TTC549 (cell line): Measurements from ENCODE around the gene INHA.

Source experiments
- FAIRE-seq: peaks from 2 replicates; lab custom pipeline; 2012; peaks lifted over from hg19 to GRCh38; lab: Jason Lieb, UNC

The INHA gene

DNA sequence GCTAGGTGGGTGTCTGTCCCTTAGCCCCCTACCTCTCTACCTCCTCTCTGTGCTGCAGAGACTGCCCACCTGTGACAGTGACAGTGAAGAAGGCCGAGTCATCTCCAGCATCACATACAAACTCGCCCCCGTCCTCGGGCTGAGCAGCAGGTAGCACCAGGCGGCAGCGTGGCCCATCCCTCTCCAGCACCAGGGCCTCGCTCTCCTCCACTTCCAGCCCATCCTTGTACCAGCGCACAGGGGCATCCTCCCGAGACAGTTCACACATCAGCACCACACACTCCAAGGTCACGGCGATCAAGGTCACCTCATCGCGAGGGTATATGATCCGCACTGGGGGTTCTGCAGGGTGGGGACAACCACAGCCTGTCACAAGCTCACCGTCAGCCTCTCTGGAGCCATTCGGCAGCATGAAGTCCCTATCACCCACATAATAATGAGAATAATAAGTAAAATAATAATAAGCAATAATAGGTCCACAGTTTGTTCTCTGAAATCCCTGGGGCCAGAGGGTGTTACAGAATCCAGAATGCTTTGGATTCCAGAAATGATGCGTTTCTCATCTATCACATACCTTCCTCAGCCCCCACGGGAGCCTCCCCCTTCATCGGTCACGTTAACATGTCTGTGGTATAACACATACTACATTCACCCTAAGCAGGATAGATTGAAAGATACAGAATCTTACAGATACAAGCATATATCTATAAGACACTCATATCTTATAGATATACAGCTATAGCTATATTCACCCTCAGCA, 12.8 kb upstream of the INHA start:
- FAIRE-seq, result no peak

DNA sequence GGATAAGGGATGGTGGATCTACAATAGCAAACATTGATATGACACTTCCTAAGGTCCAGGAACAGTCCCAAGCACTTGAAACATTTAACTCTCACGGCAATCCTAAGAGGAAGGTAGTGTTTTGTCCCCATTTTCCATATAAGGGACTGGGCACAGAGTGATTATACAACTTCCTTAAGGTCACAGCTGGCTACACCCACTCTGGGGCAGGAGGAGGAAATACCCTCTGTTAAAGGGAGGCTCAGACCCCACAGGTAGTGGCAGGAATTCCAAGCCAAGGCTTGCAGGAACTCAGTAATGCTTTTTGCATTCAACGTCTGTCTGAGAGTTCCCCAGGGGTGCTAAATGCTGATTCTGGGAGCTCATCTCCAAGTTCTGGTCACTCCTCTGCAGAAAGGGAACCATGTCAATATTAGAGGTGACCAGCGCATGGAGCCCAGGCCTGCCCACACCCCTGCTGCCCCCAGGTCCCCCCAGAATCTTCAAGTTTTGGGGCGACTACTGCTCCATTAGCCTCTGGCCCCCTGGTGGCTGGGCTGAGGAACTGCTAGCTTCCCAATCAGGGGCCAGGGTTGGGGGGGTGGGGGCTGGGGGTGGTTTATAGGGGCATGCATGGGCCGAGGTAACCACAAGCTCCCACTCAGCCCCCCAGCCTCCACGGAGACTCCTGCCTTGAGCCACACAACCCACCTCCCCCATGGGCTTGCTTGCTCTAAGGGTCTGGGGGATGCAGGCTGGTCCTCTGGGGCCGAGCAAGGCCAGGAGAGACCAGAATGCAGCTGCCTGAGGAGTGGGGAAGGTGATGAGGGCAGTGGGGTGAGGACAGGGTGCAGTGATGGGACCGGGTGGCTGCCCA, 11.8 kb upstream of the INHA start:
- FAIRE-seq, result no peak

DNA sequence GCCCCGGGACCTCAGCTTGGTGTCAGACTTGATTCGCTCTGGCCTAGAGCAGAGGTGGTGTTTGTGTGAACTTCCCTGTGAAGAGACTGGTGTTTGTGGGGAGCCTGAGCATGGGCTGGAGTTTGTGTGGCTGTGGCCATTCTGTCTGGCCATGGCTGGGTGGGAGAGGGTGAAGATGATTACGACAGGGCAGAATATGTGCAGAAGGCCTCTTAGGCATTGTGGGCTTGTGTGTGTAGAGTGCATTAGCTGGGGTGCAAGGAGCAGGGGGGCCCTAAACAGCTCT, 11.3 kb upstream of the INHA start:
- no peak for FAIRE-seq

DNA sequence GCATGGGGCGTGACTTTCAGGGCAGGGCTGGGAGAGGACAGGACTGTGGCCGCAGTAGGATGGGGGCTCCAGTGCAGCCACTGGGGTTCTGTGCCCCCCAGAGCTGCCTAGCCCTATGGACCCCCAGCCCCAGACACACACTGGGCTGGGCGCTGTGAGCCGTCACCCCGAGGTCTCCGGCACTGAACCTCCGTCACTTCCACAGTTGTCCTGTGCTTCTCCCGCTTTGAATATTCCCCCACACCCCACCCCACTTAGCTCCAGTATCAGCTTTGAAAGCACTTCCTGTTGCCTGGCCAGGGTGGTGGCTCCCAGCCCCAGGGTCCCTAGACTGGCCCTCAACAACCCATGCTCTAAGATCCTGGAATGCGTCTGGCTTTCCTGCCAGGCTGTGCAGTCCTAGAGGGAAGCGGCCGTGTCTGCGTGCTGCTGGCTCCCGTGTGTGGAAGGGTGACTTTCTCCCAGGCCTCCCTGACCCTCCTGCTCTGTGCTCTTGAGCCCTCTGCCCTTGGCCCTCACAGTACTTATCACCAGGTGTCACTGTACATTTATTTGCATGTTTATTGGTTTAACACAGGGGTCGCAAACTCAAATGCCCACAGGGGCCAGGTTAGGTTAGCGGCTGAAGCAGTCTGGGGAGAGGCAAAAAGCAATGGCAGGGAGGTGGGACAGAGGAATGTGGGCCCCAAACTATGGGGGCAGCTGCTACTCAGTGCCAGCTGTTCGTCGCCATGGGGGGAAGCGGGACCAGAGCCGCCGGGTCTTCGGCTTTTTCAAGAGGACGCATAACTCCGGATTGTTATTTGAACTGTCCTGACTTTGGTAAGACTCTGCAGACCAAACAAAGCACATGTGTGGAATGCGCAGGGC, 10.7 kb upstream of the INHA start:
- FAIRE-seq, result no peak

DNA sequence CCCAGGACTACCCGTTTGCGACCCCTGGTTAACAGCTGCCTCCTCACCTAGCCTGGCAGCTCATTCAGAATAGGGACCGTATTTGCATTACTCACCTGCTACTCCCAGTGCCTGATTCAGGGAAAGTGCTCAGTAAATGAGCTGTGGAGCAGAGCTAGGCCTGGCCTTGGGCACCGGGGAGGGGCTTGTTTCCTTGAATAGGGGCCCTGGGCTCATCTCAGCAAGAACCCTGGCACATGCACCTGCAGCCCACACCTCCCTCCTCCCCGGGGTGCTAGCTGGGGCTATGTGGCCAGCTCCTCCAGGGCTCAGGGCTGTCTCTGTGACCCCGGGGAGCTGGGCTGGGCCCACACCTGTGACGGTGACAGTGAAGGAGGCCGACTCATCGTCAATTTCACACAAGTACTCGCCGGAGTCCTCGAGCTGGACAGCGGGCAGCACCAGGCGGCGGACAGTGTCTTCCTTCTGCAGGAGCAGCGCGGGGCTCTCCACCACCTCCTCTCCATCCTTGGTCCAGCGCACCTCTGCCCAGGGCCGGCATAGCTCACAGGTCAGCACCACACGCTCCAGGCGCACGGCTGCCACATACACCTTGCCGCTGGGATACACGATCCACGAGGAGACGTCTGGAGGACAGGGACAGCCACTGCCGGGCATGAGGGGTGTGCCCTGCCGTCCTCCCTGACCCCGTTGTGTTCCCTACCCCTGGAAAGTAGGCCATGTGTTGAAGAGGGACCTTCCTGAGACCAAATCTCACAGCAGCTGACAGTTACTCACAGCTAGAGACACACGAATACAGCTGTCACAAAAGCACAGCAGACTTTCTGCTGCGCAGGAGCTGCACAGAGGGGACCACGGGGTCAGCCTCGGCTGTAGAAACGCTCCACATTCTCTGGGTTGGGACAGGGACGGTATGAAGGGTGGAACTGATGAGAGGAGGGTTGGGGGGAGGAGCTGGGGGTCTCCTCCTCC, 9.8 kb upstream of the INHA start:
- FAIRE-seq, result no peak

DNA sequence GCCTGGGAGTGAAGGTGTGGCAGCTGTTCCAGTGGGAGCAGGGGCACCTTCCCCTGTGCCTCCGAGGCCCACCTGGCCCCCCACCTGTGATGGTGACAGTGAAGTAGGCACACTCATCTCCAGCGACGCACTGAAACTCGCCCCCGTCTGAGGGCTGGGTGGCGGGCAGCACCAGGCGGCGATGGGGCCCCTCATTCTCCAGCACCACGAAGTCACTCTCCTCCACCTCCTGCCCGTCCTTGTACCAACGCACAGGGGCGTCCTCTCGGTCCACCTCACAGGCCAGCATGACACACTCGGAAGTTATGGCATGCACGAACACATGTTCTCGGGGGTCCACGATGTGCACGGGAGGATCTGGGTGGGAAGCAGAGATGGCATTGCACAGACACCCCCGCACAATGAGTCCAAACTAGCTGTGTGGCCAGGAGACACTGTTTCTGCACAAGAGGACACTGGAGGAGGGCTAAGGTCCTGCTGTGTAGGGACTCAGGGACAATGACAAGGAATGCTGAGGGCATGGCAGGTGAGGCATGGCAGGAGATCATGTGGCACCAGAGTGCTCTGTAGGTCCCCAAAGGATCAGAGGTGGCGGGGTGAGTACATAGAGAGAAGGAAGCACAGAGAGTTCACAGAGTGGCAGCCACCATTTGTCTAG, 8.7 kb upstream of the INHA start:
- no peak for FAIRE-seq

DNA sequence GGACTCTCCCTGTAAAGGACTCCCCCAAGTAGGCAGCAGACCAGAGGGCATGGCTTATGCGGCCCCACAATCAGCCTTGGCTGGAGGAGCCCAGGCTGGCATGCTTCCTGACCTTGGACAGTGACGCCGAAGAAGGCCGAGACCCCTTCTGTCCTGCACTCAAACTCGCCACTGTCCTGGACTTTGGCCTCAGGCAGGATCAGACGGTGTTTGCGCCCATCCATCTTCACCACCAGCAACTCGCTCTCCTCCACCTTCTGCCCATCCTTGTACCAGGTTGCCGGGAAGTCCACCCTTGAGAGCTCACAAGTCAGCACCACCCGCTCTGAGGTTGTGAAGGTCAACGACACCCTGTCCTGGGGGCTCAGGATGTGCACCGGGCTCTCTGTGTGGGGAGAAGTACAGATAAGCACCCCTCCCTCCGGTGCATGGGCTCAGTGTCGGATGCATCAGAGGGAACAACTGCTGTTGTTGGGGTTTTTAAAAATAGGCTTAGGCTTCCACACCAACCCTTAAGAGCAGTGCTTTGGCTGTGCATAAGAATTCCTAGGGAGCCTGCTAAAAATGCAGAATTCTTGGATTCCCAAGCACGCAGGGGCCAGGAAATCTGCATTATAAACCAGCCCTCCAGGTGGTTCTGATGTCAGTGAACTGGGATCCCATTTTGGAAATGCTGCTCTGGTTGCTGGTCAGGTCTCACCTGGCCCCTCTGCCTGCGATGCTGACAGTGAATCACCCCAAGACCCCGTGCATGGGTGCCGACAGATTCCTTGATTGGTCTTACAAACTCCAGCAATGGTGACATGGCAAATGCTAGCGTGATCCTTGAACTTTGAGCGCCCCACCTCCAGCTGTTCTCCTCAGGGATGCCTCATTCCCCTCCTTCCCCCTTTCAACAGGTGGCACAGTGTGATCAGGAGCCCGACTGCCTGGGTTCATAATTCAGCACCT, 6.7 kb upstream of the INHA start:
- no peak for FAIRE-seq

DNA sequence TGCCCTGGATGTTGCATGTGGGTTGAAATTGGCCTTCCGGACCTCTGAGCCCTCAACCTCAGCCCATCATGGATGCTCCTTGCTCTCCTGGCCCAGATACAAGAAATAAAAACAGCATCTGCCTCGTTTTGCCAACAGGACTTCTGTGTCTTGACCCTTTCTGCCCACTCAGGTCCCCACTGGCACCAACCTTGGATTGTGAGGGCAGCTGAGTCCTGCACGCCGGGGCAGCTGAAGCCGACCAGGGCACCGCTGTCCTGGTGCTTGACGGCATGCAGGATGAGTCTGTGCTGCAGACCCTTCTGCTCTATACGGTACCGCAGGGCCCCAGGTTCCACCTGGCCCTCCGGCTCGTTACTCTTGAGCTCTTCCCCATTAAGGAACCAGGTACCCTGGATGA, 5.5 kb upstream of the INHA start:
- FAIRE-seq, result no peak

DNA sequence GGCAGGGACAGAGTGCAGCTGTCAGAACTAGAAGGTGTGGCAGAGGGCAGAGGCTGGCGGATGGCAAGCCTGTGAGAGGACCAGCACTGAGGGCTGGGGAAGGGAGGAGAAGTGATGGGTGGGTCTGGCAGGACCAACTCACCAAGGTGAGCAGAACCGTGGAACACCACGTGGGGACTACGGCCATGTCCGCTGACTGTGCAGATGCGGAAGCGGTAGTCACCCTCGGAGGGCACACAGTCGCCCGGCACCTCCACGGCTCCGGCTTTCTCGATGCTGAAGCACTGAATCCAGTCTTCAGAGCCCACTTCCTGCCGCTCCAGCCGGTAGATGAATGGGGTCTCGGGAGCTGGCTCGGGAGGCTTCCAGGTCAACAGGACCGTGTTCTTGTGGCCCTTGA, 5.0 kb upstream of the INHA start:
- no peak for FAIRE-seq

DNA sequence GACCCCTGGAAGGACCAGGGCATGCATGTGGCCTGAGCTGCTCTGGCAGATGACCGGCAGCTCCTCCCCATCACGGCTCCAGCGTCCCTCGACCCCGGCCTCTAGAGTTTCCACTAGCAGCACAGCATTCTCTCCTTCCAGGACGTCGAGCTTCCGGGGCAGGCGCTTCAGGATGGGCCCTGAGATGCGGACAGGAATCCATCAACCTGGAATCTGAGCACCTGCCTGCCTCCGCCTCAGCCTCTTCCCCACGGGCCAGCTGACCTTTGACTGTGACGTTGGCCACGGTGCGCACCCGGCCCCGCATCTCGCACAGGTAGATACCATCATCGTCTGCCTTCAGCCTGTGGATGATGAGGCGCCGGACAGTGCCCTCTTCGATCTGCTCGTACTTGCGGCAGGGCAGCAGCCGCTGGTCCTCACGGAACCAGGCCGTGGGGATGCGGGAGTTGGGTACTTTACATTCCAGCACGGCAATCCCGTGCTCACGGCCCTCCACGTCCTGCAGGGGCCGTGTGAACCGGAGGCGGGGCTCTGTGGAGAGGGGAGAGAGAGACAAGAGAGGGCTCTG, 4.2 kb upstream of the INHA start:
- FAIRE-seq, result no peak

DNA sequence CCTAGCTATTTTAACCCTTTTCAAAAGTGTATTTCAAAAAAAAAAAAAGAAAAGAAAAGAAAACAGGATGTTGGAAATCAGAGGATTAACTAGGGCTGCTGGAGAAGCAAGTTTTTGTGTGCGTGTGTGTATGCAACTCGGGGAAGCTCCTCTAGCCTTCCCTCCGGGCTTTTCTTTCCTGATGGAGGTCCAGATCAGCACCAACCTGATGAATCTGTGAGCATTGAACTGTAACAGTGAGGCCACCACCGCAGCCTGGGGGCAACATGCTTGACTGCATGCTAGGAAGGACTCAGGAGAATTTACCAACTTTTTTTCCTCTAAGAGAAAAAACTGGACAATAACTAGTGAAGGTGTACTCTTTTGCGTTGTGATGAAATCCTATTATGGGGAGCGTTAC, 3.1 kb upstream of the INHA start:
- FAIRE-seq, result no peak

DNA sequence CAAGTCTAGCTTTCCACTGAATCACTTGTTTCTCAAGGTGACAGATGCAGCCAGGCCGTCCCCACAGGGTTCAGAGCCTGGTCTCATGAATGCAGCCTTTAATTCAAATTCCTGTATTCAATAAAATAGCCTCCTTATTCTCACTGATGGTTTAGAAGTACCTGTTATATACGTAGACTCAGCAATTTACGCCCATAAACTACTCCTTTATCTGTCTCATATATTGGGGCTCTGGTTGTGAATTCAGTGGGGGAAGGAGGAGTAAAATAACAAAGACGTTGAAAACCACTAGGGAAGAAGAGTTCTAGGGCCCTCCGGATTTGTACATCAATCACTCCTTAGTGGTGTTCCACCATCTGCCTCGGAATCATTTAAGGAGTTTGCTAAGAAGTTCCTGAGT, 2.5 kb upstream of the INHA start:
- FAIRE-seq, result no peak

DNA sequence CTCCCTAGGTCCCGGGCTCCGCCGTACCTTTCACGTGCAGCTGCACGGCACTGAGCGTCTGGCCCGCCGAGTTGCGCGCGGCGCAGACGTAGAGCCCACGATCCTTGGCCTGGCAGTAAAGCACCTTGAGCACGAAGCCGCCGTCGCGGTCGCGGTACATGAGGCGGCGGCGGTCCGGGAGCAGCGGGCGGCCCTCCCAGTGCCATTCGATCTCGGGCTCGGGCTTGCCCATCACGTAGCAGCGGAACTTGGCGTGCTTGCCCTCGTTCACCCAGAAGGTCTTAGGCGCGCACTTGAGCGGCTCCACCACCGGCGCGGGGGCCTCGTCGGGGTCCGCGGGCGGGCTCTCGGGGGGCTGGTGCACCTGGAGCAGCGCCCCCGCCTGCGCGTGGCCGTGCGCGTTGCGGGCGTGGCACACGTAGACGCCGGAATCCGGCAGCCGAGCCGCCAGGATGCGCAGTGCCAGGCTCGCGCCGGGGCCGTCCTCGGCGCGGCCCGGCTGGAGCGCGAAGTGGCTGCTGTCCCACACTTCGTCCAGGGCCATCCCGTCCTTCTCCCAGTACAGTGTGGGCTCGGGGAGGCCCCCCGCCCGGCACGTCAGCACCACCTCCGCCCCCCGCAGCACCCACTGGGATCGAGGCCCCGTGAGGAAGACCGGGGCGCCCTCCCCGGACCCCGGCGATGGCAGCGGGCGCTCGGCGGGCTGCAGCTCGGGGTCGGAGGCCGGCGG, 1.8 kb upstream of the INHA start:
- no peak for FAIRE-seq

DNA sequence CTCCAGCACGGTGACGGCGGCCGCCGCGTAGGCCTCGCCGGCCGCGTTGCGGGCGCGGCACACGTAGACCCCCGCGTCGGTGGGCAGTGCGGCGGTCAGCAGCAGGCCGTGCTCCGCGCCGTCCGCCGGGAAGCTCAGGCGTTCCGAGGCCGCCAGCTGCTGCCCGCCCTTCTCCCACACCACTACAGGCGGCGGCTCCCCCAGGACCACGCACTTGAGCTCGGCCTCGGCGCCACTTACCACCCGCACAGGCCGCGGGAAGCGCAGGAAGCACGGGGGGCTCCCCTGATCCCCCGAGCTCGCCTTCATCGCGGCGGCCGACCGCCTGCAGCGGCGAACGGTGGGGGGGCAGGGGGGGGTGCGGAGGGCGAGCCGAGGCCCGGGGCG, 1.2 kb upstream of the INHA start:
- no peak for FAIRE-seq

DNA sequence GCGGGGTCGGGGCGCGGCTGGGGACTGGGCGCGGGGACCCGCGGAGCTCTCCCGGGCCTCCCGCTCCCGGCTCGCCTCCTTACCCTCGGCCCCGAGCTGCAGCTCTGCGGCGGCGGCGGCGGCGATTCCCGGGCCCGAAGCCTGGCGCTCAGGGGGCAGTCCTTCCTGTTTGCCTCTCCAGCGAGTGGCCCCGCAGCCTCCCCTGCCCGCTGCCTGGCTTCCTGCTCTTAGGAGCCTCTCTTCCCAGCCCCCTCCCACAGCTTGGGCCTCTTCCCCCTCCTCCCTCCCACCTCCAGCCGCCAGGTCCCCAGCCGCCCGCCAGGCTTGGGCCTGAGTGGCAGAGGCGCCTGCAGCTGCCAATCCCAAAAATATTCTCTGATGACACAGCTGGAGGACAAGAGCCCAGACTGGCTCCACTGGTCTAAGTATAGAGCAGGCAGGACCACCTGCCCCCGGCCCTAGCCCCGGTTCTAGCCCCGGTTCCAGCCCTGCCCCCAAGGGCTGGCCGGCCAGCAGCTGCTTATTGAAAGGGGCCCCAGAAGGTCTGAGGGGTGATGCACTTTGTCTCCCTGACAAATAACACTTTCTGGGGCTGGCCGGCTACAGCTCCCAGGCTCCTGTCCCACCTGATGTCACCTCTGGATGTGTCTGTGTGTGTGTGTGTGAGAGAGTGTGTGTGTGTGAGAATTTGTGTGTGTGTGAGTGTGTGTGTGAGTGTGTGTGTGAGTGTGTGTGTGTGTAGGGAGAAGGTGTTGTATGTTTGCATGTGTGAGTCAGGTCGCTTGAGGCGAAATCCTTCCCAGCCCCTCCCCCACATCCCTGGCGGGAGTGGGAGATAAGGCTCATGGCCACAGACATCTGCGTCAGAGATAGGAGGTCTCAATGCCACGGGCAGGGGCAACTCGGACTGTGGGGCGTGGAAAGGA, 536 bp upstream of the INHA start, which contains the start of gene OBSL1:
Gene OBSL1 (minus strand): TSS at position 229 of the 926 bp plus-strand sequence. CDS start 307 bp downstream, outside the sequence.
- no peak for FAIRE-seq

DNA sequence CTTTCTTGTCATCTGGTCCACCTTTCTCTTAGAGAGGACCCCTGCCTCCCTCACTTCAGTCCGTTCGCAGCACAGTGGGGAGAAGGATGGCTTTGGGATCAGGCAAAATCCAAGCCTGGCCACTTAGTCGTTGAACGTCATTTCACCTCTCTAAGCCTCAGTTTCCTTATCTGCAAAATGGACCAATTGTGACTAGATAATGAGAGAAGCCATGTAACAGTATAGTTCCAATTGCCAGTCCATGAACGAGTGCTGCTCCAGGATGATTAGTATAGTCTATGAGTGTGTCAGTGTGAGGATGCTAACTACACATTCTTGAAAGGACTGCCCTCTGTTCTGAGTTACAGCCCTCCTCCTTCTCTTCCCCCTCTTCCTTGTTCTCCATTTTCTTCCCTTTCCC, 1.1 kb downstream of the INHA start:
- FAIRE-seq, result no peak

DNA sequence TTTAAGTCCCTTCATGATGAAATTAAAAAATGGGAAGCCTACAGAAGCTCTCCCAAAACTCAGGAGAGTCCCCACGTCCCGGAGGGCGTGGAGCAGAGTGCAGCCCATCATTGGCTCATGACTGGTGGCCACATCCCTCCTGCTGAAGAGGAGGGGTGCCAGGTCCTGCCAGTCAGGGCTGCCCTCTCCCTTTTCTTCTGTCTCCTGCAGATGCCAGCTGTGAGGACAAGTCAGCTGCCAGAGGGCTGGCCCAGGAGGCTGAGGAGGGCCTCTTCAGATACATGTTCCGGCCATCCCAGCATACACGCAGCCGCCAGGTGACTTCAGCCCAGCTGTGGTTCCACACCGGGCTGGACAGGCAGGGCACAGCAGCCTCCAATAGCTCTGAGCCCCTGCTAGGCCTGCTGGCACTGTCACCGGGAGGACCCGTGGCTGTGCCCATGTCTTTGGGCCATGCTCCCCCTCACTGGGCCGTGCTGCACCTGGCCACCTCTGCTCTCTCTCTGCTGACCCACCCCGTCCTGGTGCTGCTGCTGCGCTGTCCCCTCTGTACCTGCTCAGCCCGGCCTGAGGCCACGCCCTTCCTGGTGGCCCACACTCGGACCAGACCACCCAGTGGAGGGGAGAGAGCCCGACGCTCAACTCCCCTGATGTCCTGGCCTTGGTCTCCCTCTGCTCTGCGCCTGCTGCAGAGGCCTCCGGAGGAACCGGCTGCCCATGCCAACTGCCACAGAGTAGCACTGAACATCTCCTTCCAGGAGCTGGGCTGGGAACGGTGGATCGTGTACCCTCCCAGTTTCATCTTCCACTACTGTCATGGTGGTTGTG, 2.6 kb downstream of the INHA start:
- FAIRE-seq, result no peak
